GM18520 (cell line): Measurements from ENCODE around the gene AFF3.
"Not testable (repeated sequence)": the region's sequence is repeated elsewhere in the genome, so short reads cannot be mapped to it uniquely, and the experiment has no call there.

Source experiments
- ATAC-seq: cut with Tn5 transposase; IDR thresholded peaks from one replicate; pipeline ENCODE4 v1.9.1; 2021; ENCODE audit not compliant: unreplicated experiment

AFF3 gene

GRCh38 chr2:100146657-100146960 is 4.2 kb upstream of the AFF3 start:
- ATAC-seq = no peak

GRCh38 chr2:100145893-100146656 is 3.7 kb upstream of the AFF3 start:
- no peak for ATAC-seq

- ATAC-seq = no peak
These were observed 896 bp upstream of the AFF3 start for GRCh38 chr2:100143286-100143685.

- ATAC-seq = no peak
These were observed 484 bp downstream of the AFF3 start for GRCh38 chr2:100141906-100142305.

- ATAC-seq = no peak
These were observed 1.8 kb downstream of the AFF3 start for GRCh38 chr2:100140582-100140981.

- ATAC-seq = no peak
These were observed 4.4 kb downstream of the AFF3 start for GRCh38 chr2:100137866-100138570.

- no peak for ATAC-seq
These were observed 5.1 kb downstream of the AFF3 start for GRCh38 chr2:100137318-100137717.

GRCh38 chr2:100136310-100136709 is 6.1 kb downstream of the AFF3 start:
- ATAC-seq = no peak

- no peak for ATAC-seq
These were observed 7.0 kb downstream of the AFF3 start for GRCh38 chr2:100135415-100135814.

GRCh38 chr2:100130595-100131391 is 11.6 kb downstream of the AFF3 start:
- no peak for ATAC-seq

GRCh38 chr2:100126897-100127401 is 15.4 kb downstream of the AFF3 start:
- ATAC-seq = no peak

GRCh38 chr2:100126201-100126600 is 16.2 kb downstream of the AFF3 start:
- ATAC-seq = no peak

GRCh38 chr2:100125626-100126025 is 16.8 kb downstream of the AFF3 start:
- ATAC-seq = no peak

- ATAC-seq = no peak
These were observed 17.6 kb downstream of the AFF3 start for GRCh38 chr2:100124761-100125160.

GRCh38 chr2:100121124-100121718 is 21.2 kb downstream of the AFF3 start:
- no peak for ATAC-seq

GRCh38 chr2:100119235-100119634 is 23.2 kb downstream of the AFF3 start:
- ATAC-seq = no peak

GRCh38 chr2:100113990-100114433 is 28.4 kb downstream of the AFF3 start:
- ATAC-seq = no peak

- ATAC-seq = no peak
These were observed 31.8 kb downstream of the AFF3 start for GRCh38 chr2:100110614-100111000.

GRCh38 chr2:100109986-100110613 is 32.3 kb downstream of the AFF3 start:
- no peak for ATAC-seq

- not testable (repeated sequence) for ATAC-seq
These were observed 33.8 kb downstream of the AFF3 start for GRCh38 chr2:100108648-100109020.
